Measurements from ENCODE around the gene SMCP.

- no peak for TF ChIP-seq POLR2A (IDR thresholded peaks at IDR 0.05)
- TF ChIP-seq, protein P1, sequence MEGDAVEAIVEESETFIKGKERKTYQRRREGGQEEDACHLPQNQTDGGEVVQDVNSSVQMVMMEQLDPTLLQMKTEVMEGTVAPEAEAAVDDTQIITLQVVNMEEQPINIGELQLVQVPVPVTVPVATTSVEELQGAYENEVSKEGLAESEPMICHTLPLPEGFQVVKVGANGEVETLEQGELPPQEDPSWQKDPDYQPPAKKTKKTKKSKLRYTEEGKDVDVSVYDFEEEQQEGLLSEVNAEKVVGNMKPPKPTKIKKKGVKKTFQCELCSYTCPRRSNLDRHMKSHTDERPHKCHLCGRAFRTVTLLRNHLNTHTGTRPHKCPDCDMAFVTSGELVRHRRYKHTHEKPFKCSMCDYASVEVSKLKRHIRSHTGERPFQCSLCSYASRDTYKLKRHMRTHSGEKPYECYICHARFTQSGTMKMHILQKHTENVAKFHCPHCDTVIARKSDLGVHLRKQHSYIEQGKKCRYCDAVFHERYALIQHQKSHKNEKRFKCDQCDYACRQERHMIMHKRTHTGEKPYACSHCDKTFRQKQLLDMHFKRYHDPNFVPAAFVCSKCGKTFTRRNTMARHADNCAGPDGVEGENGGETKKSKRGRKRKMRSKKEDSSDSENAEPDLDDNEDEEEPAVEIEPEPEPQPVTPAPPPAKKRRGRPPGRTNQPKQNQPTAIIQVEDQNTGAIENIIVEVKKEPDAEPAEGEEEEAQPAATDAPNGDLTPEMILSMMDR (IDR thresholded peaks at IDR 0.05 in 4 of 5, conservative IDR thresholded peaks at IDR 0.05 in 1 of 5), result no peak
These were observed 2.8 kb downstream of the SMCP start for GRCh38 chr1:152880907-152881306.

Measured in gastrocnemius medialis (tissue), 4 donors.